GM19238 (cell line): ENCODE results near the gene CD8B.
A peak's percentile ranks its signal among the peaks of the same experiment; 100 is the strongest.
"Not testable (repeated sequence)": the region's sequence is repeated elsewhere in the genome, so short reads cannot be mapped to it uniquely, and the experiment has no call there.

Experiments used
- DNase-seq: peaks from one replicate; pipeline ENCODE4 v3.0.0; 2011; ENCODE audit warnings: low spot score; ENCODE audit not compliant: insufficient read length

The CD8B gene

DNA sequence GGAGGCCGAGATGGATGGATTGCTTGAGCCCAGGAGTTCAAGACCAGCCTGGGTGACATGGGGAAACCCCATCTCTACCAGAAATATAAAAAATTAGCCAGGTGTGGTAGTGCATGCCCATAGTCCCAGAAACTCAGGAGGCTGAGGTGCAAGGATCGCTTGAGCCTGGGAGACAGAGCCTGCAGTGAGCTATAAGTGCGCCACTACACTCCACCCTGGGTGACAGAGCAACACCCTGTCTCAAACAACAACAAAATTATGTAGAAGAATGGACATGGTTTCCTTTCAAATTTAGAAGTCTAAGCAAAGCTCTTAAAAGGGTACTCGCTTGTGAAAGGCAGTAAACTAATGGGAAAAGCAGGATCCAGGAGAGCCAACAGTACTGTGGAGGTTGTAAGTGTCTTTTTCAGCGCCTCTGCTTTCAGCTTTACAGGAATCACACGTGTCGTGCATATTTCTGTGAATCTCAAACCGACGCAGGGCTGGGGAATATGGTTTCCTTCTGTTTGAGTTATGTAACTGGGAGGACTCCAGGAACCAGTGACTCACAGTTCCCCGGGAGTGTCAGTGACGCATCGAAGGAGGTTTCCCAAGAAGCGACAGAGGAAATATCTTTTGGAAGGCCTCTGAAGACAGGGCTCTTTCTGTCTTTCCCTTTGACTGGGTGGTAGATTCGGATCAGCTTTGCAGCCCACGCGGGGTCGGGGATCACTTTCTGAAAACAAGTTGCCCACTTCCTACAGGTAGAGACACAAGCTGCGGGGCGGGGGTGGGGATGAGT, 24.6 kb downstream of the CD8B start:
- not testable (repeated sequence) for DNase-seq

GRCh38 chr2:86835548-86835889, 26.2 kb downstream of the CD8B start:
- DNase-seq = not testable (repeated sequence)

GRCh38 chr2:86833315-86833714, 28.4 kb downstream of the CD8B start:
- no peak for DNase-seq

DNA sequence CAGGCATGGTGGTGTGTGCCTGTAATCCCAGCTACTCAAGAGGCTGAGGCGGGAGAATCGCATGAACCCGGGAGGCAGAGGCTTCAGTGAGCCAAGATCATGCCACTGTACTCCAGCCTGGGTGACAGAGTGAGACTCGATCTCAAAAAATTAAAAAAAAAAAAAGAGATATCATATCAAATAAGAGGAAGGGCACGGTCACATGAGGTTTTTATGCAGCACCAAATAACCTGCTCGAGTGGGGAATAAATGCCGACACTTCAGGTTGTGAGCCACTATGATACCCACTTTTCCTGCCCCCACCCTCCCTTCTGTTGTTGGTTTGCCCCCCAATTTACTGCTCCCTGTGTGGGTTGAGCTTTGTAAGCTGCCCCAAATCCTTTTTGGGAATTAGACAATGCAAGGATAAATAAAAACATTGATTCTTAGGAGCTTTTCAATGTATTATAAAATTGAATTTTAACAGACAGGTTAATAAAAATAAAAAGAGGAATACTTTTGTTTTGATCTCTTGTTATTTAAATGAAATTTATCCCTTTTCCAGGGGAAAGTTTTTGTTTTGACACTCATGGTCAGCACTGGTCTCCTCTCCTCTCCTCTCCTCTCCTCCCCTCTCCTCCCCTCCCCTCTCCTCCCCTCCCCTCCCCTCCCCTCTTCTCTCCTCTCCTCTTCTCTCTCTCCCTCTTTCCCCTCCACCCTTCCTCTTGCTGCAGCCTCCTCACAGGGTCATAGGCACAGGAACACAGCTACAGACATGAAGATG, 29.2 kb downstream of the CD8B start:
- DNase-seq = no peak

DNA sequence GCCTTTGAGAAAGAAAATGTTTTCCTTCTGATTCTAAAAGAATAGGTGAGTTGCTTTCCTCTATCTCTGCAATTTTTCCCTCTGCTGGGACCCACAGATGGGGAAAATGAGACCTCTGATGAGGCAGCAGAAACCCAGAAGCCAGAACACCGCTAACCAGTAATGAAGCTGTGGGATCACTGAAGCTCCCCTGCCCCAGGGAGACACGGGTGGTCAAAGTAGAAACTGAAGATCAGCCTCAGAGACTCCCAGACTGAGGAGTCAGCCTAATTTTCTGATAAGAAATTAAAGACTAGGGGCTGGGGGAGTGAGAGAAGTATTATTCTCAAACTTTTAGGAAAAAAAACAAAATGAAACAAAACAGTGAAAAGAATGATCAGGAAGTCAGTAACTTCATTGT, 30.1 kb downstream of the CD8B start:
- no peak for DNase-seq

GRCh38 chr2:86826951-86827350, 34.7 kb downstream of the CD8B start:
- DNase-seq = no peak

DNA sequence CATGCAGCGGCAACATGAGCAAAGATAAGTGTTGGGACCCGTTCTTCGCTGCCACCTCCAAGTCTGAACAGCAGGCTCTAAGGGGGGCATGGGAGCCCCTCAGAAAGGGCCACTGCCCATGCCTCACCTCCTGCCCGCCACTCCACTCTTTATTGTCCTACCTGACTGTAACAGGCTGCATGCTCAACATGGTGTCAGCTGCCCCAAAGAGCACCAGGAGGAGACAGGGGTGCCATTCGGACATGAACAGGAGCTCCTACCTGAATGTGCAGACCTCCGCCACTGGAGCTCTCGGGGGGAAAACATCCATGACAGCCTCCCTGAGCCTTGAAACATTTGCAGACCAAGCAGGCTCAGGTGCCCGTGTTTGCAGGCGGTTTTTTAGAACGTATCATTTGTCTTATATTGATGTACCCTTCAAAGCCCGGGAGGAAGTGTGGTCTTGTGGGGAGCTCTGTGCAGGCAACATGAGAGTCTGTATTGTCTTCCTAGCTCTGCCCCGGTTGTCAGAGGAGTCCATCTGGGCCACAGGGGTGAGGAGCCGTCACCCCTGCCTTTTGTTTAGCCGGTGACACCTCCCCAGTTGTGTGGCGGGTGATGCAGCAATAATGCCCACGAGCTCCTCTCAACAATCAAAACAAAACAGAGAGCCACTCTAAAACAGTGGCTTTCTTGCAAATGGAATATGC, 35.8 kb downstream of the CD8B start:
- no peak for DNase-seq

GRCh38 chr2:86825036-86825692, 36.5 kb downstream of the CD8B start:
- DNase-seq = no peak

GRCh38 chr2:86822668-86823345, 38.9 kb downstream of the CD8B start:
- DNase-seq = no peak

DNA sequence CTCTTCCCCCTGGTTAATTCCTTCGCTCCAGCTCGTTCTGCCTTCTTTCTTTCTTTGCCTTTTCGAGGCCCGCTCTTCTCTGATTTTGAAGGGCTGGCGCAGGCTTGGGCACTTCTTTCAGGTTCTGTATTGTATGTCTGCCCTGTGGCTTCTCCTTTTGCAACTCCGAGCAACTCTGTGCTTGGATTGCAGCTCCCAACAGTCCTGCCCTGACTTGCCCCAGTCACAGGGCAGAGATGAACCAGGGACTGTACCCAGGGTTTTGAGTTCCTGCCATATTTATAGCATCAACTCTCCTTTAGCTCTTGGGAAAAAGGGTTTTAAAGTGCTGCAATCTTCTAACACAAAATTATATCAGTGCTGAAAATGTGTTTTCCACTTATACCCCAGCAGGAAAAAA, 39.8 kb downstream of the CD8B start:
- no peak for DNase-seq

GRCh38 chr2:86821306-86821705, 40.4 kb downstream of the CD8B start:
- no peak for DNase-seq

DNA sequence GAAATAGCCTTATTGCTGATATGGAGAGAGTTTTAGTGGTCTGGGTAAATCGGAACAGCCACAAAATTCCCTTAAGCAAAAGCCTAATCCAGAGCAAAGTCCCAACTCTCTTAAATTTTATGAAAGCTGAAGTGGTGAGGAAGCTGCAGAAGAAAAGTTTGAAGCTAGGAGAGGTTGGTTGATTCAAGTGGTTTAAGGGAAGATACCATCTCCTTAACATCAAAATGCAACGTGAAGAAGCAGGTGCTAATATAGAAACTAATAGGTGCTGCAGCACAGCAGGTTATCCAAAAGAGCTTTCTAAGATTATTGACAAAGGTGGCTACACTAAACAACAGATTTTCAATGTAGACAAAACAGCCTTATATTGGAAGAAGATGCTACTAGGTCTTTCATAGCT, 42.7 kb downstream of the CD8B start:
- no peak for DNase-seq

- no peak for DNase-seq
Measured at GRCh38 chr2:86818114-86818801, 43.4 kb downstream of the CD8B start.

DNA sequence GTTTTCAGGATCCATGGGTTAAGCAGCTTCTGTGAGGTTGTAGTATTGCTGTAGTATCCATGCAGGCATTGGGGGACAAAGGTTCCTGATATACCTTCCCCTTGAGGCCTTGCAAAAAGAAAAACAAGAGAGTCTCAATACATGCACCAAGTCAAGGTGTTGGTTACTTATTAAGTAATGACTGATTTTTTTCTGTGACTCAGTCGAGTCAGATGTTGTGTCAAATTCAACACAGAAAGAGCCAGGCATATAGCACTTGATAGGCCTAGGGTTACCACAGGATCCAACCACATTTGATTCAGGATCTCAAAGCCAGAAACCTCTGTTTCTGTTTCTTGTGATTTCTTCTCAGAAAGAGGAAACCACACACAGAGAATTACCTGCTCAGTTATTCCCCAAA, 46.1 kb downstream of the CD8B start:
- DNase-seq = no peak

DNA sequence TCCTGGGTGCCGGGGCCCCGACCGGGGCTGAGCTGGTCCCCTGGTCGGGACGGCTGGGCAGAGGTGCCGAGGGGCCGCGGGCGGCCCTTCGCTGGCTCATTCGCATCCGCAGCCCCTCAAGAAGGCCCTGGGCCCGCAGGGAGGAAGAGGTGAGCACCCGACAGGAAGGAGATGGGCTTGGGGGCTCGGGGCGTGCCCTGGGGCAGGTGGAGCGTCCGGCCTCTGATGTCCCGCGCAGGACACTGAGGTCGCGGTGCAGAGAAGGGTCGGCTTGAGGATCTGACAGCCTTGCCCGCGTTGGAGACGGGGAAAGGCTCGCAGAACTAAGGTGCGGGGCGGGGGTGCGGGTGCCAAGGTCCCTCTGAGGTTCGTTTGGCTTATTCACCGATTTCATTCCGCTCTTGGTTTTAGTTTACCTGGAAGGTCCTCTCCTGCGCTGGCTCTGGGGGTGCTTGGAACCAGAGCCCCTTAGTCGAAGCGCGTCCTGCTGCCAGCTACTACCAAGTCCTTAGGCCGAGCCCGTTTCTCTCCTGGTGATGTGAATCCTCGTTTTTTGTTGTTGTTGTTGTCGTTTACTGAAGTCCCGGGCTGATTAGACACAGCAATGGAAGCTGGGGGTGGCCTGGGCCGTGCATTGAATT, 52.1 kb downstream of the CD8B start:
- no peak for DNase-seq

DNA sequence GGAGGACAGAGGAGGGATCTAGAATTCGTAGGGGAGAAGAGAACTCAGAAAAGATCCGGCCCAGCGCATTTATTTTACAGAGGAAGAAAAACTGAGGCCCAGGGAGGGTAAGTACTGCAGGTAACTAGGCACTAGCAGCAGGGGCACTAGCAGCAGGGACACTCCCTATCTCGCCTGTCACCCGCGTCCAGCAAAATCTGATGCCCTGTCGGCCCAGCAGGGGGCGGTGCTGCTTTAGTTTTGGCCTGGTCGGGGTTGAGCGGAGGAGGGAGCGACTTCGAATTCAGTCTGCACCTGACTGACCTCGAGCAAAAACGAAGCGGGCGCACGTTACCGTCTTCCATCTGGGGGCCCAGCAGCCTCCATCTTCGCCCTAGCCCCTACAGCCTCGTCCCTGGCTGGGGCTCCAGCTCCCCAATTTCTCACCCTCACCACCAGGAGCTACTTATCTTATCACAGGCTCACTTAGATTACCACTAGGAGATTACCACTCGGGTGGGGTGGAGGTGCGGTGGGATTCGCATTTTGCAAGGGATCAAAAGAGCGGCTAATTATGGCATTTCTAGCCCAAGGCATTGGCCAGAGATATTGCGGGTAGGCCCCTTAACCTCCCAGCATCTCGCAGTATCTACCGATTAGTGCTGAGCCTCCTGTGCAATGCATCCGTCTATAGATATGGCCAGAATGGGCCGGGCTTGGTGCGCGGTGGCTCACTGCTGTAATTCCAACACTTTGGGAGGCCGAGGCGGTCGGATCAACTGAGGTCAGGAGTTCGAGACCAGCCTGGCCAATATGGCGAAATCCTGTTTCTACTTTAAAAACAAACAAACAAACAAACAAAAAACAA, 53.1 kb downstream of the CD8B start:
- peak; percentile 93 for DNase-seq

GRCh38 chr2:86807468-86808275, 54.0 kb downstream of the CD8B start:
- peak; percentile 33 for DNase-seq

GRCh38 chr2:86807133-86807467, 54.6 kb downstream of the CD8B start:
- DNase-seq = no peak
